GM18502 (cell line): ENCODE results near the gene TSPAN10.
A peak's percentile ranks its signal among the peaks of the same experiment; 100 is the strongest.
"Not testable (repeated sequence)": the region's sequence is repeated elsewhere in the genome, so short reads cannot be mapped to it uniquely, and the experiment has no call there.

Source experiments
- ATAC-seq: cut with Tn5 transposase; IDR thresholded peaks from one replicate; pipeline ENCODE4 v1.9.1; 2021; ENCODE audit warnings: mild to moderate bottlenecking; ENCODE audit not compliant: unreplicated experiment, poor library complexity

Gene TSPAN10

GRCh38 chr17:81659038-81659437 lies 22.0 kb downstream of the TSPAN10 start:
- ATAC-seq: no peak

- no peak for ATAC-seq
These were observed 23.4 kb downstream of the TSPAN10 start for GRCh38 chr17:81660441-81660840.

GRCh38 chr17:81662002-81662401 lies 25.0 kb downstream of the TSPAN10 start:
- no peak for ATAC-seq

- no peak for ATAC-seq
These were observed 27.1 kb downstream of the TSPAN10 start for GRCh38 chr17:81664051-81664470.

GRCh38 chr17:81665205-81666091 lies 28.5 kb downstream of the TSPAN10 start:
- ATAC-seq: peak; percentile 8

GRCh38 chr17:81666092-81666341 lies 29.0 kb downstream of the TSPAN10 start:
- ATAC-seq: no peak

- peak; percentile 93 for ATAC-seq
These were observed 29.6 kb downstream of the TSPAN10 start, which contains the start of the genes CCDC137 and OXLD1 for GRCh38 chr17:81666342-81667191. TSS of gene CCDC137 (plus strand) at chr17:81666737. CDS start at chr17:81666767, 30 bp downstream. TSS of gene OXLD1 (minus strand) at chr17:81666605. CDS start at chr17:81666577, 28 bp downstream.

GRCh38 chr17:81667754-81668153 lies 30.8 kb downstream of the TSPAN10 start:
- no peak for ATAC-seq

- ATAC-seq: no peak
These were observed 35.5 kb downstream of the TSPAN10 start for GRCh38 chr17:81672504-81672903.

GRCh38 chr17:81672954-81673353 lies 36.0 kb downstream of the TSPAN10 start:
- ATAC-seq: no peak

GRCh38 chr17:81673561-81674258 lies 36.7 kb downstream of the TSPAN10 start:
- no peak for ATAC-seq

GRCh38 chr17:81675515-81676221 lies 38.7 kb downstream of the TSPAN10 start:
- not testable (repeated sequence) for ATAC-seq

- no peak for ATAC-seq
These were observed 39.9 kb downstream of the TSPAN10 start for GRCh38 chr17:81676906-81677305.

GRCh38 chr17:81680150-81680549 lies 43.2 kb downstream of the TSPAN10 start:
- no peak for ATAC-seq

- ATAC-seq: no peak
These were observed 44.7 kb downstream of the TSPAN10 start for GRCh38 chr17:81681672-81682071.

- no peak for ATAC-seq
These were observed 45.7 kb downstream of the TSPAN10 start for GRCh38 chr17:81682565-81683207.

- ATAC-seq: peak; percentile 20
These were observed 46.2 kb downstream of the TSPAN10 start for GRCh38 chr17:81683208-81683583.

- peak; percentile 90 for ATAC-seq
These were observed 46.8 kb downstream of the TSPAN10 start, which contains the start of the genes ARL16 and HGS for GRCh38 chr17:81683584-81684441. TSS of gene ARL16 (minus strand) at chr17:81683797. CDS start at chr17:81683753, 44 bp downstream. TSS of gene HGS (plus strand) at chr17:81684011. CDS start at chr17:81684067, 56 bp downstream.
